Stimulated activated CD8-positive, alpha-beta memory T cell treated with anti-CD3 and anti-CD28 coated beads, Interleukin-7, amount 100 ng/mL, for 24 hours (primary cell): Measurements from ENCODE around the gene CFAP74.
A peak's percentile ranks its signal among the peaks of the same experiment; 100 is the strongest.

Source experiments
- DNase-seq: peaks from one replicate; pipeline ENCODE4 v3.0.0-alpha.2; 2020; ENCODE audit warnings: low read depth

CFAP74 gene

GRCh38 chr1:1914101-1914970 is 89.2 kb downstream of the CFAP74 start:
- DNase-seq: no peak

GRCh38 chr1:1911350-1912041 is 92.1 kb downstream of the CFAP74 start:
- DNase-seq: no peak

- no peak for DNase-seq
These were observed 92.8 kb downstream of the CFAP74 start for GRCh38 chr1:1910651-1911331.

DNA sequence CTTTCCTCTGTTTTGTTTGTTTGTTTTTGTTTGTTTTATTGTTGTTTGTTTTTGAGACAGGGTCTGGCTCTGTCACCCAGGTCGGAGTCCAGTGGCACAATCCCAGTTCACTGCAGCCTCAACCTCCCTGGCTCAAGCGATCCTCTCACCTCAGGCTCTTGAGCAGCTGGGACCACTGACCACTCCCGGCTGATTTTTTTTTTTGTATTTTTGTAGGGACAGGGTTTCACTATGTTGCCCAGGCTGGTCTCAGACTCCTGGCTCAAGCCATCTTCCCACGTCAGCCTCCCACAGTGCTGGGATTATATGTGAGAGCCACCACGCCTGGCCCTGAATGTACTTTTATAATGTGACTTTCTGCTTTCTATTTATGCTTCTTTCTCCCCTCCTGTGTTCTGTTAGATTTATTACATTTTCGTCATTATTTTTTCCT is 93.5 kb downstream of the CFAP74 start:
- no peak for DNase-seq

DNA sequence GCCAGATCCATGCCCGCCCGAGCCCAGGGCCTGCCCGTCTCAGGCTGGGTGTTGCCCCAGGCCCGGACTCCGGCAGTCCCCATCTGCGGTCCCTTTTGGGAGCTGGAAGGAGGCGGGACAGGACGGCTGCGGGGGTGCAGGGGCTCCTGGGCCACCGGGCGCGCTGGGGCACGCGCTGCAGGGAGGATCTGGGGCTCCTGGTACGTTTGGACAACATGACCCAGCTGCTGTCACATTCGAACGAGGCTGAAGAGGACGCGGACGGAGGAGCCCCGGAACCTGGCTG is 95.1 kb downstream of the CFAP74 start:
- DNase-seq: no peak

DNA sequence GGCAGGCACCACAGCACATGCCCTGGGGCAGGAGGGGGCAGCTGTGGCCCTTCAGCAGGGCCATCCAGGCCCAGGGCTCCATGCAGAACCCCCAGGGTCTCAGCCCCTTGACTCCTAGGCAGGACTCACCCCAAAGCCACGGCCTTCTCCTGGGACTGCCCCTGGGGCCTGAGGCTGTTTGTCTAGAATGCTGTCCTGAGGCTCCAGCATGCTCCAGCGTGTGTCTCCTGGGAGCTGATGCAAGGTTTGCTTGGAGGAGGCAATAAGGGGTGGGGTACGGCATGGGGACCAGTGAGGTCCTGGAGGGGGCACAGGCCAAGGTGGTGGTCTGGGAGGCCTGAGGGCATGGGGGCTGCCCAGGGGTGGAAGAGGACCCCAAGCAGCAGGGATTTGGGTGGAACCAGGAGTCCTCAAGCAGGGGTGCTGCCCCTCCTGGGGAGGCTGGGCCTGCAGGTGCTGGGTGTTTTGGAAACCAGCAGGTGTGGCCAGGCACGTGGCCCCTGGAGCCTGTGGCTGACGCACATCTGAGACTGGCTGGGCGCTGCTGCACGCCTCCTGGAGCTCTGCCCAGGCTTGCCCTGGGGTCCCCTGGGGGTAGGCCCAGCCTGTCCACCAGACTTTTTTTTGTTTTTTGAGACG is 96.4 kb downstream of the CFAP74 start:
- DNase-seq: no peak

- peak; percentile 41 for DNase-seq
These were observed 97.1 kb downstream of the CFAP74 start for GRCh38 chr1:1906185-1907097.

- no peak for DNase-seq
These were observed 100.4 kb downstream of the CFAP74 start for GRCh38 chr1:1903224-1903623.

GRCh38 chr1:1901641-1902294 is 101.8 kb downstream of the CFAP74 start:
- no peak for DNase-seq

DNA sequence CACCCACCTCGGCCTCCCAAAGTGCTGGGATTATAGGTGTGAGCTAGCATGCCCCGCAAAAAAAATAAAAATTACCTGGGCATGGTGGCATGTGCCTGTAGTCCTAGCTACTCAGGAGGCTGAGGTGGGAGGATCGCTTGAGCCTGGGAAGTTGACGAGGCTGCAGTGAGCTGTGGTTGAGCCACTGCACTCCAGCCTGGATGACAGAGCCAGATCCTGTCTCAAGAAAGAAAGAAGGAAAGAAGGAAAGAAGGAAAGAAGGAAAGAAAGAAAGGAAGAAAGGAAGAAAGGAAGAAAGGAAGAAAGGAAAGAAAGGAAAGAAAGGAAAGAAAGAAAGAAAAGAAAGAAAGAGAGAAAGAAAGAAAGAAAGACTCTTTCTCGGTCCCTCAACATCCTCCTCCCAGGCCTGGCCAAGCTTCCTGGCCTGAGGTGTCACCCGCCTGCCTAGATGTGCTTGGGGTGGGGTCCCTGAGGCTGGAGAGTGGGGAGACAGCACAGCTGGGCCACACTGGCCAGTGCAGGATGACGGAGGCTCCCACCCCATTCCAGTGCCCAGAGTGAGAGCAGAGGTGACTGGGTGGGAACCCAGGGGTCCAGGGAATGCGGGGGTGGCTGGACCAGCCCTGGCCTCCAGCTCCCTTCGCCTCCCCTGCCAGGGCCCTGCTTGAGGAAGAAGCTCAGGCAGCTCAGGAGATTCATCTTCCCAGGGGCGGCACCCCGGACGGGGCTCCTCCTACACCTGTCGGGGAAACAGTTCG is 102.5 kb downstream of the CFAP74 start:
- DNase-seq: no peak

DNA sequence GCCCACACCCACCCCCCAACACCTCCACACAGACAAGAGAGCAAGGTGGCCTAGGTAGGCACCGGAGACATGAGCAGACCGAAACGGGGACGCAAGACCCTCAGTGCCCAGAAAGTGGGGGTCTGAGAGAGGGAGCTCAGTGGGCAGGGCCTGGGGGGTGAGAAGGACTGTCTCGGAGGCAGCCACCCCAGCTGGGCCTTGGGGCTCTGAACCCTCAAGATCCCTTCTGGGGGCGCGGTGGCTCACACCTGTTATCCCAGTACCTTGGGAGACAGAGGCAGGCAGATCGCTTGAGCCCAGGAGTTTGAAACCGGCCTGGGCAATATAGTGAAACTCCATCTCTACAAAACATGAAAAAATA is 103.6 kb downstream of the CFAP74 start:
- DNase-seq: no peak

GRCh38 chr1:1899266-1899966 is 104.2 kb downstream of the CFAP74 start:
- DNase-seq: no peak

GRCh38 chr1:1898246-1898933 is 105.2 kb downstream of the CFAP74 start:
- DNase-seq: no peak

DNA sequence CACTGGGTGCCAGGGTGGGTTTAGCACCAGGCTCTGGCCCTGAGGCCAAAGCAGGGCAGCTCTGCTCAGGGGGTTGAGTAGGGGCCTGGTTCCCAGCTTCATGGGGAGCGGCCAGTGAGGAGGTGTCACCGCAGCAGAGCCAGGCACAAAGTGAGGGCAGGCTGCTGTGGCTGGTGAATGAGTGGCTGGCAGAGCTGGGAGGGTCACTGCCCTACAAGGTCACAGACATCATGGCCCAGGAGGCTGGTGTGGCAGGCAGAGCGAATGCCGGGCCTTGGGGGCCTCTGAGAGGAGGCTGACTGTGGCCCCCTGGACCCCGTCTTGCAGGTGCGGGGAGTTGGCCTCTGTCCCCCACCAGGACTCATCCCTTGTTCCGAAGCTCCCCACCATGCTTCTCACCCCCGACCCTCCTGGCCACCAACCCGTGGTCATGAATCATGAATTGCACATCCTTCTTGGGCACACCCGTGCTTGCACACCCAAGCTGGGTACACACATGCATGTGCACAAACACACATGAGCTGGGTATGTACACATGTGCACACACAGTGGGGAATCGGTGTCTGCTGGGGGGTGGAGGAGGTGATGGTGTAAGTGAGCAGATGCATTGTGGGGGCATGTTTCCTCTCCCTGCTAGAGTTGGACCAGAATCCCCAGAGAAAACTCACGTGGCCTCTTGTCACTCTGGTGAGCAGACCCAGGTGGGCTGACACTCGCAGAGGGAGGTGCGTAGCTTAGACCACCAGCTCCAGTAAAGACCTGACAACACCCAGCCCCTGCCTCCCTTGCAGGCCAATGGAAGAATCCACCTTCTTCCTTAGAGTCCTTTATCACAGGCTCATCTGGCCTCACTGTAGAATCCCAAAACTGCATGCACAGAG is 107.9 kb downstream of the CFAP74 start:
- DNase-seq: no peak

DNA sequence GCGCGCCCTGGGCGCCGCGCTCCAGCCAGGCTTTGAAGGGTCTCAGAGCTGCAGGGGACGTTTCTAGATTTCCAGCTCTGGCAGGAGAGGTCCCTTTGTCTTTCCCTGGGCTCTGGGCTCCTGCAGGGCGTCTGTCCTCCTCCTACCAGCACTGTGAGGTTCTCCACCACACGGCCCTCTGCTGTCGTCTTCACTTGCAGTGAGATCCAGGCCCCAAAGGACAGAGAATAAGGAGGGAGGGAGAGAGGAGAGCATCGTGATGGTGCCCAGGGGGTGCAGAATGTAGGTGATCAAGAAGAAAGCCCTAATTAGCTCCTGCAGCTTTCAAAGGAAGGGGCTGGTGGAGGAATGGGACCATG is 108.5 kb downstream of the CFAP74 start:
- DNase-seq: no peak

DNA sequence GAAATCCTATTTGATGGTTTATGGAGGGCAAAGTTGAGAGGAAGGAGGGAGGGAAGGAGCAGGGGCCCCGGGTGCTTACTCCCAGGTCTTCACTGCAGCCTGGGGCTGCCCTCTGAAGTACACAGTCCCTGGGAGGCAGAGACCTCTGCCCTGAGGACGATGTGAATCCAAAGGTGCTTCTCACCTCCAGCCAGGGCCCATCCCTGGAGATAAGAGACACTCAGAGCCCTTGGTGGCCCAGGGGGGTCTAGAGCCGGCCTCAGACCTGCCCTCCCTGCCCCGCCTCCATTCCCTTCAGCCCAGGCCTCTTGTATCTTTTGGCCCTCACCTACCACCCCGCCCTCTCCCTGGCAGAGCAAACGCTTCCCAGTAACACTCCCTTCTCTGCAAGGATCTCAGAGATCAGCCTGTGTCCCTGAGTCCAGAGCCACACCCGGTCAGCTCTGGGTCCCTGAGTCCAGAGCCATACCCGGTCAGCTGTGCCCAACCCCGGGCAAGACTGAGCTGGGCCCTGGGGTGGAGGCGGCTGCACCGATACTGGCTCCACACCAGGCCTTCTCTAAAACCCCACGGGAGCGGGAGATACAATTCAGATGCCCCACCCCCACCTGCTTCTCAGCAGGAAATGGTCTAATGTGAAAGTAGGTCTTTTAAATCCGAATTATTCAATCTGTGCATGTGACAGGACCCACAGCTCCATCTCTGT is 109.1 kb downstream of the CFAP74 start:
- no peak for DNase-seq

- DNase-seq: no peak
These were observed 109.6 kb downstream of the CFAP74 start for GRCh38 chr1:1893997-1894353.
